Stimulated activated effector memory CD8-positive, alpha-beta T cell treated with anti-CD3 and anti-CD28 coated beads, Interleukin-12 subunit alpha, Interleukin-12 subunit beta, amount 100 ng/mL, for 72 hours (primary cell): ENCODE results near the gene DRC1.

Source experiments
- ATAC-seq: fragments of 150-1000 bp; cut with Tn5 transposase; 2 replicates; pipeline ENCODE4 v1.10.0; 2021
- DNase-seq, 2 donors: peaks; one replicate each; pipeline ENCODE4 v3.0.0; 2021 to 2022; ENCODE audit warnings: low spot score in 2 of 2
- H3K27ac Mint-ChIP-seq: one replicate; pipeline ENCODE4 v1.8.0; 2022; ENCODE audit warnings: mild to moderate bottlenecking, mixed read lengths
- H3K36me3 Mint-ChIP-seq: one replicate; pipeline ENCODE4 v1.8.0; 2022; ENCODE audit warnings: mild to moderate bottlenecking, mixed read lengths
- H3K4me1 Mint-ChIP-seq: one replicate; pipeline ENCODE4 v1.8.0; 2022; ENCODE audit warnings: mixed read lengths
- H3K4me3 Mint-ChIP-seq: one replicate; pipeline ENCODE4 v1.8.0; 2022; ENCODE audit warnings: mild to moderate bottlenecking, mixed read lengths
- H3K9me3 Mint-ChIP-seq: one replicate; pipeline ENCODE4 v1.8.0; 2022; ENCODE audit warnings: mixed read lengths

DRC1 gene

GRCh38 chr2:26450031-26450635 lies 48.4 kb downstream of the DRC1 start:
- DNase-seq (no peak), ATAC-seq (peak; percentile 16)
- H3K4me1 Mint-ChIP-seq = no peaks in the 10 kb centered on the region
- H3K27ac Mint-ChIP-seq = no peak overlapping the region
- H3K9me3 Mint-ChIP-seq = no peaks in the 10 kb centered on the region
- H3K36me3 Mint-ChIP-seq = no peaks in the 10 kb centered on the region
- H3K4me3 Mint-ChIP-seq = no peak overlapping the region

GRCh38 chr2:26451700-26452099 lies 50.0 kb downstream of the DRC1 start:
- H3K27ac Mint-ChIP-seq = no peak overlapping the region

GRCh38 chr2:26453421-26454329 lies 52.0 kb downstream of the DRC1 start:
- H3K27ac Mint-ChIP-seq = no peak overlapping the region
- no peaks in the 10 kb centered on the region for H3K36me3 Mint-ChIP-seq
- no peak overlapping the region for H3K4me3 Mint-ChIP-seq
- no peak for DNase-seq
- no peak for ATAC-seq
- H3K9me3 Mint-ChIP-seq = no peaks in the 10 kb centered on the region
- no peaks in the 10 kb centered on the region for H3K4me1 Mint-ChIP-seq

More at GRCh38 chr2:26451700-26452099, 50.0 kb downstream of the DRC1 start:
- no peak for DNase-seq
- no peaks in the 10 kb centered on the region for H3K9me3 Mint-ChIP-seq
- no peaks in the 10 kb centered on the region for H3K4me1 Mint-ChIP-seq
- no peak for ATAC-seq
- no peaks in the 10 kb centered on the region for H3K36me3 Mint-ChIP-seq
- no peak overlapping the region for H3K4me3 Mint-ChIP-seq

GRCh38 chr2:26454561-26455001 lies 52.9 kb downstream of the DRC1 start:
- Mint-ChIP-seq H3K36me3 (no peaks in the 10 kb centered on the region), H3K4me1 (peaks cover under 1% of the 10 kb centered on the region), H3K9me3 (no peaks in the 10 kb centered on the region), H3K4me3 (no peak overlapping the region), H3K27ac (no peak overlapping the region)
- ATAC-seq = no peak
- no peak for DNase-seq

- no peak for DNase-seq
- no peak overlapping the region for H3K4me3 Mint-ChIP-seq
- H3K27ac Mint-ChIP-seq = no peak overlapping the region
- H3K9me3 Mint-ChIP-seq = no peaks in the 10 kb centered on the region
- no peaks in the 10 kb centered on the region for H3K36me3 Mint-ChIP-seq
- H3K4me1 Mint-ChIP-seq = peaks cover 6% of the 10 kb centered on the region
- ATAC-seq = no peak
Observed at GRCh38 chr2:26455037-26455669, 53.4 kb downstream of the DRC1 start.

GRCh38 chr2:26455670-26456439 lies 54.1 kb downstream of the DRC1 start:
- peaks cover 6% of the 10 kb centered on the region for H3K4me1 Mint-ChIP-seq
- no peaks in the 10 kb centered on the region for H3K36me3 Mint-ChIP-seq
- H3K27ac Mint-ChIP-seq = no peak overlapping the region
- DNase-seq (no peak), ATAC-seq (no peak)
- no peaks in the 10 kb centered on the region for H3K9me3 Mint-ChIP-seq
- no peak overlapping the region for H3K4me3 Mint-ChIP-seq

GRCh38 chr2:26456440-26457250 lies 54.9 kb downstream of the DRC1 start:
- Mint-ChIP-seq H3K4me3 (no peak overlapping the region), H3K4me1 (peaks cover 6% of the 10 kb centered on the region), H3K27ac (no peak overlapping the region), H3K36me3 (no peaks in the 10 kb centered on the region), H3K9me3 (no peaks in the 10 kb centered on the region)
- no peak for DNase-seq
- peak; percentile 44 for ATAC-seq

- no peak for ATAC-seq
- no peak for DNase-seq
- Mint-ChIP-seq H3K27ac (no peak overlapping the region), H3K36me3 (no peaks in the 10 kb centered on the region), H3K4me3 (no peak overlapping the region), H3K4me1 (peaks cover 6% of the 10 kb centered on the region), H3K9me3 (no peaks in the 10 kb centered on the region)
Observed at GRCh38 chr2:26457251-26457666, 55.5 kb downstream of the DRC1 start.

GRCh38 chr2:26457695-26458364 lies 56.1 kb downstream of the DRC1 start:
- ATAC-seq (no peak), DNase-seq (no peak)
- Mint-ChIP-seq H3K36me3 (no peaks in the 10 kb centered on the region), H3K4me1 (peaks cover 6% of the 10 kb centered on the region), H3K9me3 (no peaks in the 10 kb centered on the region), H3K27ac (no peak overlapping the region), H3K4me3 (no peak overlapping the region)

- Mint-ChIP-seq H3K4me1 (peaks cover 6% of the 10 kb centered on the region), H3K9me3 (no peaks in the 10 kb centered on the region)
- no peak for ATAC-seq
Observed at GRCh38 chr2:26458365-26459042, 56.8 kb downstream of the DRC1 start.

GRCh38 chr2:26459991-26460612 lies 58.4 kb downstream of the DRC1 start:
- peaks cover 6% of the 10 kb centered on the region for H3K4me1 Mint-ChIP-seq
- H3K36me3 Mint-ChIP-seq = no peaks in the 10 kb centered on the region
- no peak overlapping the region for H3K4me3 Mint-ChIP-seq
- H3K27ac Mint-ChIP-seq = no peak overlapping the region
- ATAC-seq (no peak), DNase-seq (no peak)
- no peaks in the 10 kb centered on the region for H3K9me3 Mint-ChIP-seq

More at GRCh38 chr2:26458365-26459042, 56.8 kb downstream of the DRC1 start:
- no peak for DNase-seq
- H3K4me3 Mint-ChIP-seq = no peak overlapping the region
- no peak overlapping the region for H3K27ac Mint-ChIP-seq
- H3K36me3 Mint-ChIP-seq = no peaks in the 10 kb centered on the region

- peaks cover 6% of the 10 kb centered on the region for H3K4me1 Mint-ChIP-seq
- DNase-seq (no peak), ATAC-seq (no peak)
- no peaks in the 10 kb centered on the region for H3K9me3 Mint-ChIP-seq
- no peaks in the 10 kb centered on the region for H3K36me3 Mint-ChIP-seq
- no peak overlapping the region for H3K4me3 Mint-ChIP-seq
- no peak overlapping the region for H3K27ac Mint-ChIP-seq
Observed at GRCh38 chr2:26460613-26461031, 58.9 kb downstream of the DRC1 start.

GRCh38 chr2:26461601-26462023 lies 59.9 kb downstream of the DRC1 start:
- no peak overlapping the region for H3K27ac Mint-ChIP-seq
- no peak for ATAC-seq
- DNase-seq = no peak

More at GRCh38 chr2:26461601-26462023, 59.9 kb downstream of the DRC1 start:
- no peaks in the 10 kb centered on the region for H3K36me3 Mint-ChIP-seq
- no peak overlapping the region for H3K4me3 Mint-ChIP-seq
- no peaks in the 10 kb centered on the region for H3K9me3 Mint-ChIP-seq
- peaks cover 6% of the 10 kb centered on the region for H3K4me1 Mint-ChIP-seq
